ENCODE data around the gene PAIP2.

- no peak for TF ChIP-seq CTCF (IDR thresholded peaks at IDR 0.05; ENCODE audit: insufficient read depth, low read length)
- no peak for TF ChIP-seq GABPA (IDR thresholded peaks at IDR 0.05; ENCODE audit: low read depth)
- no peak for TF ChIP-seq REST (IDR thresholded peaks at IDR 0.05; ENCODE audit: insufficient replicate concordance, low read depth)
These were observed 45.5 kb upstream of the PAIP2 start for GRCh38 chr5:139296198-139296597.
